HepG2 (cell line): ENCODE measurements around the gene RTCA. TPM values are rescaled to one million over a fixed set of nuclear protein-coding genes. Genes with fewer than 3 reads are reported as not detected.

Source experiments
- ATF7-NPFF ChIP-seq: sonication (generic); formaldehyde crosslinking; IDR thresholded peaks from 2 replicates; pipeline ENCODE4 v1.8.1; 2023; ENCODE audit warnings: mild to moderate bottlenecking, low read depth, missing genetic modification reagents, moderate library complexity
- GABPB1 ChIP-seq: IDR thresholded peaks from 2 replicates; pipeline ENCODE4 v1.6.1; 2016; ENCODE audit warnings: mild to moderate bottlenecking, missing genetic modification reagents, moderate library complexity, missing compliant biosample characterization
- HOXA9 ChIP-seq: sonication (generic); formaldehyde crosslinking; IDR thresholded peaks from 2 replicates; pipeline ENCODE4 v1.8.1; 2022; ENCODE audit warnings: missing genetic modification reagents, mild to moderate bottlenecking, moderate library complexity, borderline replicate concordance
- MAFG ChIP-seq: sonication (generic); formaldehyde crosslinking; IDR thresholded peaks from 2 replicates; pipeline ENCODE4 v1.5.1; 2020; ENCODE audit warnings: mild to moderate bottlenecking, missing genetic modification reagents
- MNT ChIP-seq: fragments of 450-650 bp; IDR thresholded peaks from 2 replicates; pipeline ENCODE4 v1.6.1; 2016
- NCOA2 ChIP-seq: sonication (generic); formaldehyde crosslinking; IDR thresholded peaks from 2 replicates; pipeline ENCODE4 v1.8.0; 2022; ENCODE audit warnings: inconsistent platforms
- PAX8 ChIP-seq: sonication (generic); formaldehyde crosslinking; IDR thresholded peaks from 2 replicates; pipeline ENCODE4 v1.8.0; 2022; ENCODE audit warnings: mild to moderate bottlenecking, missing genetic modification reagents, borderline replicate concordance
- PCBP1 ChIP-seq: fragments of 200-400 bp; formaldehyde crosslinking; IDR thresholded peaks from 2 replicates; pipeline ENCODE4 v1.6.1; 2017; ENCODE audit warnings: mild to moderate bottlenecking, low read depth, low read length, borderline replicate concordance
- PHF8 ChIP-seq: sonication (generic); formaldehyde crosslinking; IDR thresholded peaks from 2 replicates; pipeline ENCODE4 v1.5.0; 2020; ENCODE audit warnings: missing genetic modification reagents
- RCOR2 ChIP-seq: IDR thresholded peaks from 2 replicates; pipeline ENCODE4 v1.6.1; 2016; ENCODE audit warnings: missing biosample characterization, missing genetic modification reagents
- SNAPC4 ChIP-seq: sonication (generic); formaldehyde crosslinking; IDR thresholded peaks from 2 replicates; pipeline ENCODE4 v1.4.0; 2020; ENCODE audit warnings: mild to moderate bottlenecking, missing genetic modification reagents
- SRF ChIP-seq: IDR thresholded peaks from 2 replicates; pipeline ENCODE4 v1.6.1; 2011; ENCODE audit warnings: mild to moderate bottlenecking, low read depth, low read length, moderate library complexity
- TAF1 ChIP-seq: sonication (generic); formaldehyde crosslinking; IDR thresholded peaks from 2 replicates; pipeline ENCODE4 v1.4.0; 2020; ENCODE audit warnings: missing genetic modification reagents
- ZFP90 ChIP-seq: sonication (generic); formaldehyde crosslinking; IDR thresholded peaks from 2 replicates; pipeline ENCODE4 v1.8.0; 2022; ENCODE audit warnings: missing genetic modification reagents, mild to moderate bottlenecking, inconsistent platforms, borderline replicate concordance
- ZNF383 ChIP-seq: sonication (generic); formaldehyde crosslinking; IDR thresholded peaks from 2 replicates; pipeline ENCODE4 v1.4.0; 2020; ENCODE audit warnings: missing genetic modification reagents, mild to moderate bottlenecking, borderline replicate concordance
- ZNF616 ChIP-seq: sonication (generic); formaldehyde crosslinking; IDR thresholded peaks from 2 replicates; pipeline ENCODE4 v1.5.0; 2020; ENCODE audit warnings: low read depth, mild to moderate bottlenecking, missing genetic modification reagents
- ZNF672 ChIP-seq: sonication (generic); formaldehyde crosslinking; IDR thresholded peaks from 2 replicates; pipeline ENCODE4 v1.8.1; 2022; ENCODE audit warnings: missing genetic modification reagents
- ZNF720 ChIP-seq: sonication (generic); formaldehyde crosslinking; IDR thresholded peaks from 2 replicates; pipeline ENCODE4 v1.4.0; 2020; ENCODE audit warnings: missing genetic modification reagents
- ZSCAN12 ChIP-seq: sonication (generic); formaldehyde crosslinking; IDR thresholded peaks from 2 replicates; pipeline ENCODE4 v1.9.0; 2021; ENCODE audit warnings: mild to moderate bottlenecking, missing genetic modification reagents
- polyA plus RNA-seq, 8 experiments: library from polyadenylated mRNA; depleted of rRNA in 3 of 8; stranded (reverse) in 7 of 8; unstranded in 1 of 8; fragments of >200 nt; fragmentation: Illumina TruSeq in 4 of 8; extraction: Trizol in 4 of 8; gene quantifications; 2 replicates each; pipeline versions ENCODE4 v1.2.1 to v1.2.3, GENCODE V29; 2011 to 2016; ENCODE audit warnings: low read depth in 4 of 8, missing spikeins in 1 of 8, mixed read lengths in 1 of 8; ENCODE audit not compliant: insufficient read depth in 1 of 8
- total RNA-seq, 5 experiments: library from RNA; depleted of rRNA; stranded (reverse); fragments of >200 nt; fragmentation: Illumina TruSeq; extraction: Trizol; gene quantifications; 2 replicates each; pipeline ENCODE4 v1.2.3, GENCODE V29; 2016; ENCODE audit warnings: low read depth in 1 of 5
- TF ChIP-seq, protein P1 (sequence below): sonication (generic); formaldehyde crosslinking; IDR thresholded peaks from 2 replicates; pipeline ENCODE4 v1.5.0; 2020; ENCODE audit warnings: missing genetic modification reagents
- TF ChIP-seq, protein P2 (sequence below): conservative IDR thresholded peaks from 2 replicates; pipeline ENCODE4 v1.6.1; 2018; ENCODE audit warnings: missing genetic modification reagents

The RTCA gene
- total and polyA plus RNA-seq, 2 of the 13 experiments (the other 11 are each of a cell fraction or from before 2014, with no cell fraction given) = 22.7 to 31.0 TPM

- TF ChIP-seq ZSCAN12 (no peak), HOXA9 (CRISPR knock-in tag) (no peak), PCBP1 (no peak), TAF1 (CRISPR knock-in tag) (peak; percentile 73), ZNF720 (no peak), RCOR2 (CRISPR knock-in tag) (no peak), PHF8 (peak; percentile 95), ZNF616 (CRISPR knock-in tag) (0 out of 2 replicates have a peak, but pooled peaks have one; percentile 54), GABPB1 (CRISPR knock-in tag) (peak; percentile 88), MNT (no peak), ZNF672 (CRISPR knock-in tag) (no peak), PAX8 (no peak), SNAPC4 (peak; percentile 65; the same call in 1 of the 2 replicates), MAFG (CRISPR knock-in tag) (no peak; the same call in 1 of the 2 replicates), NCOA2 (CRISPR knock-in tag) (0 out of 2 replicates have a peak, but pooled peaks have one; percentile 29), ZNF383 (CRISPR knock-in tag) (no peak), SRF (no peak), ZFP90 (CRISPR knock-in tag) (no peak), ATF7-NPFF (CRISPR knock-in tag) (no peak)
- TF ChIP-seq, protein P1, sequence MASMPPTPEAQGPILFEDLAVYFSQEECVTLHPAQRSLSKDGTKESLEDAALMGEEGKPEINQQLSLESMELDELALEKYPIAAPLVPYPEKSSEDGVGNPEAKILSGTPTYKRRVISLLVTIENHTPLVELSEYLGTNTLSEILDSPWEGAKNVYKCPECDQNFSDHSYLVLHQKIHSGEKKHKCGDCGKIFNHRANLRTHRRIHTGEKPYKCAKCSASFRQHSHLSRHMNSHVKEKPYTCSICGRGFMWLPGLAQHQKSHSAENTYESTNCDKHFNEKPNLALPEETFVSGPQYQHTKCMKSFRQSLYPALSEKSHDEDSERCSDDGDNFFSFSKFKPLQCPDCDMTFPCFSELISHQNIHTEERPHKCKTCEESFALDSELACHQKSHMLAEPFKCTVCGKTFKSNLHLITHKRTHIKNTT (CRISPR knock-in tag) = no peak
- TF ChIP-seq, protein P2, sequence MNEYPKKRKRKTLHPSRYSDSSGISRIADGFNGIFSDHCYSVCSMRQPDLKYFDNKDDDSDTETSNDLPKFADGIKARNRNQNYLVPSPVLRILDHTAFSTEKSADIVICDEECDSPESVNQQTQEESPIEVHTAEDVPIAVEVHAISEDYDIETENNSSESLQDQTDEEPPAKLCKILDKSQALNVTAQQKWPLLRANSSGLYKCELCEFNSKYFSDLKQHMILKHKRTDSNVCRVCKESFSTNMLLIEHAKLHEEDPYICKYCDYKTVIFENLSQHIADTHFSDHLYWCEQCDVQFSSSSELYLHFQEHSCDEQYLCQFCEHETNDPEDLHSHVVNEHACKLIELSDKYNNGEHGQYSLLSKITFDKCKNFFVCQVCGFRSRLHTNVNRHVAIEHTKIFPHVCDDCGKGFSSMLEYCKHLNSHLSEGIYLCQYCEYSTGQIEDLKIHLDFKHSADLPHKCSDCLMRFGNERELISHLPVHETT = 0 out of 2 replicates have a peak, but pooled peaks have one; percentile 30
Measured at GRCh38 chr1:100265931-100266740, at the start of gene RTCA (continued).
